HTERT RPE-1 (cell line): ENCODE measurements around the gene BRD7.

Source experiments
- in situ Hi-C: fragments of 300-500 bp; cut with MboI; formaldehyde crosslinking; loops from 4 replicates; pipeline ENCODE4 v1.14.3; 2020; ENCODE audit warnings: low sequenced_read_pairs

BRD7 gene

DNA sequence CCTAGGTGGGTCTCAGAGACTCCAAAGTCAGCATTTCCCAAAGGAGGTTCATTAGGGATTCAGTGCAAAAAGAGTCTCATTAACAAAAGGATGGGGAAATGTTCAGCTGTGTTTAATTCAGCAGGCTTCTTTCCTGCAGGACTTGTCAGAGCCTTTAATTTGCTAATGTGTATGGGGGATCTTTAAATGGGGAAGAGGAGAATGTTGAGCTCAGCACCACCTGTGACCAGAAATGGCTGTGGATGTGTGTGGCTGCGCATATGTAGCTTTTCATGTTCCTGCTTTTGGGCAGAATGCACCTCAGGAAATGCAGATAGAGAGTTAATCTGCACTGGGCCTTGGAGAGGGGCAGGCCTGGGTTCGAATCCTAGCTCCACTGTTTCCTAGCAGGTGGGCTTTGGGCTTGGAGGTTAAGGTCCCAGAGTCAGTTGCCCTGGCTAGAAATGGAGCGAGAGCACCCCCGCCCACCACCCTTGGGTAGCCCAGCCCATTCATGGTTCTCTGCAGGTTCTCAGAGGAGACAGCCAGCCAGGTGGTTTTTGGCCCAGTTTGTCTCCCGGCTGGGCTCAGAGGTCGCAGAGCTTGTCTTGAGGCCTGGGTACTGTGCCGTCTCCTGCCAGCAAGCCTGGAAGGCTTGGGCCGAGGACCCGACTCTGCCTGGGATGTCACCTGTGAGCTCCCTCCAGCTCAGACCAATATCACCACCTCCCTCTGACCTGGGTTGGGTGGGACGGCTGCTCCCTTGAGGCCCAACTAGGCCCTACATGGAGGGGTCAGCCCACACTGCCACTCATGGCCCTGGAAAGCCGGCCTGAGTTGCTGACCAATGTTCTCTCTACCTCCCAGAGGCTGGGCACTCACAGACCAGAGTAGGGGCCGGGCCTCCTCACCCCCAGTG lies 93.1 kb downstream of the BRD7 start:
- in situ Hi-C loops, result no loop called here

DNA sequence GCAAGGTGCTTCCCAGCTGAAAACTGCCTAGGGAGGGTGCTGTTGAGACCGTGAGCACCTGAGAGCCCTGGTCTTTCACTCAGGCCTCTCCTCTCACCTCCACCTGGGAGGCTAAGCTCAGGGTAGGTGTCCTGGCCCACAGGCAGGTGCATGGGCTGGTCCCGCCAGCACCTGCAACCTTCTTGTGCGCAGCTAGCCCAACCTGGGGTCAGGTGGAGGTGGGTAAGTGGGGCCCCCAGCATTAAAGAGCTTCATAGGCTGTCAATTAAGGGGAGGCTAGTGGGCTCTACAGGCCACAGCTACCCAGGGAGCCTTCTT lies 93.7 kb downstream of the BRD7 start:
- in situ Hi-C loops, result no loop called here

DNA sequence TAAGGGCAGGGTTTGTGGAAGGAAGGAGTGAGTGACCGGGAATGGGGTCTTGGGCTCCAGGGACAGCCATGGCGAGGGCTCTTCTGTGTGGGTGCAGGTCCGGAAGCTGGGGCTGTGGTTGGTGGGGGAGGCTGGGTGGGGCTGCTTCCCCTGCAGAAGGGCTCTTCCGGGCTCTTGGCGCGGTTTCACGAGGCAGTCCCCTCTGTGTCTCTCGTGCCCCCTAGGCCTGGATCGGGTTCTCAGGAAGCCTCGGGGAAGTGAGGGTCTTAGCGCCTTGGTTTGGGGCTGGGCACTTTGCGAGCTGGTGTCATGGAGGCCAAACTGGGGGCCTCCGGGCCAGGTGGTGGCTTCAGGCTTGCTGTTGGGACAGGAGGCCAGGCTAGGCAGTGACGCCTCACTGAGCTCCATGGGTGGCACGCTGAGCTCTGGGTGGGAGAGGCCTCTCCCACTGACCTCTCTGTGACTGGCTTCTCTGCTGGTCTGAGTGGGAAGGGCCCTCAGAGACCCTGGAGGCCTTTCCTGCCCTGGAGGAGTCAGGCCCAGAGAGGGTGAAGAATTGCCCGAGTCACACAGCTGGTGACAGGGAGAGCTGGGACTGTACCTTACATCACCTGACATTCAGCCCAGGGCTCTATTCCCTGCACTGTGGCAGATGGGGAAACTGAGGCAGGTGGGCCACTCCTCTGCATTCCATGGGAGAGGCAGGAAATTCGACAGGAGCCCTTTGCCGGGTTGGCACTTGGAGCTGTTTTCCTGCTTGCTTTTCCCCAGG lies 94.3 kb downstream of the BRD7 start:
- in situ Hi-C loops, result no loop called here

DNA sequence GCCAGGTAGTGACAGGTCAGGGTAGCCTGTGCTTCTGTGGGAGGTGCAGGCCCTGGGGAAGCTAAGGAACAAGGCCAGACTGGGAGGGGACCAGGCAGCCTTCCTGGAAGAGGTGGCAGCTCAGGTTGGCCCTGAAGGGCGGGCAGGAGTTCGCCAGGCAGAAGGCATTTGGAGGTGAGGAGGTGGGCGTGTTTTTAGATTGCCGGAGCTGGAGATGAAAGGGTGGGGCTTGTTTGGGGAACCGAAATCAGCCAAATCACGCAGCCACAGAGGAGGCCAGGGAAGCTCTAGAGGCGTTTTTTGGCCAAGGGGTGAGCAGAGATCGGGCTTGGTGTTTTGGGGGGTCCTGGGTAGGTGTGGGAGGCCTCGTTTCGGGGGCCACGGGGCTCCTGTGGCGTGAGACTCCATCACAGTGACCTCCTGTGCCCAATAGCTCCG lies 94.9 kb downstream of the BRD7 start:
- in situ Hi-C loops, result no loop called here

DNA sequence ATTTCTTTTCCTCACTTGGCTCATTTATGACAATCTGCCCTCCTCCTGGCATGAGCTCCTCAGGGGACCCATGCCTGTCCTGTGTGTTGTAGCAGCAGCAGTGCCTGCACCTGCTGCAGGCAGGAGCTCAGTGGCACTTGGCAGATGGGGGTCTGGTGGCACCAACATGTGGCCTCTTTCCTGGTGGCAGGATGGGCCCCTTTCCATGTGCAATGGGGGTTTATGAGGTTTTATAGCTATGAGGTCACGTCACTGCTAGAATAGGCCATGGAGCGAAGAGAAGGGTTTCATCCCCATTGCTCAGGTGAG lies 95.5 kb downstream of the BRD7 start:
- in situ Hi-C loops, result no loop called here

DNA sequence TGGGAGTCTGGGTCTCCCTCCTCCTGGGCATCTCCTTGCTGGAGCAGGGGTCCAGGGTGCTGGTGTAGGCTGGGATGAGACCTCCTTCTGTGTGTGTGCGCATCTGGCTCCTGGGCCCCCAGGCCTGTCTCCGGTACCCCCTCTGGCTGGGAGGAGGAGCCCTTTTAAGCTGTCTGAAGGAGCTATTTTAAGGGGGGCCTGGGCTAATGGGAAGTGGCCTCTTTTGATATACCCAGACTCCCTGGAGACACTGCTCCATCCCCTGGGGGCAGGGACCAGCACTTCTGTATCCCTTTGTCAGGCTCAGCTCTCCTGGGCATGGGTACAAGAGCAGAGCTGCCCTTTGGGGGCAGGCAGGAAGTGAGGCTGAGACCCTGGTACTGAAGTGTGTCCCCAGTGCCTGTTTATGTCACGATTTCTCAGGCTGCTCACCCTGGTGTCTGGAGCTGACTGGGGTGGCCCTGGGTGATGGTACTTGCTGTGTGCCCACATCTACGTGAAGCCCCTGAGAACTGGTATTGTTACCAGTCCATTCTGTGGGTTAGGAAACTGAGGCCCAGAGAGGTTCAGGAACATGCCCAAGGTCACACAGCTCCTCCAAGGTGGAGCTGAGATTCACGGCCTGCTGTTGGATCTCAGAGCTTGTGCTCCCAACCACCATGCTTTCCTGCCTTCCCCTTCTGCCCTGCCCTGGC lies 96.0 kb downstream of the BRD7 start:
- in situ Hi-C loops, result no loop called here

DNA sequence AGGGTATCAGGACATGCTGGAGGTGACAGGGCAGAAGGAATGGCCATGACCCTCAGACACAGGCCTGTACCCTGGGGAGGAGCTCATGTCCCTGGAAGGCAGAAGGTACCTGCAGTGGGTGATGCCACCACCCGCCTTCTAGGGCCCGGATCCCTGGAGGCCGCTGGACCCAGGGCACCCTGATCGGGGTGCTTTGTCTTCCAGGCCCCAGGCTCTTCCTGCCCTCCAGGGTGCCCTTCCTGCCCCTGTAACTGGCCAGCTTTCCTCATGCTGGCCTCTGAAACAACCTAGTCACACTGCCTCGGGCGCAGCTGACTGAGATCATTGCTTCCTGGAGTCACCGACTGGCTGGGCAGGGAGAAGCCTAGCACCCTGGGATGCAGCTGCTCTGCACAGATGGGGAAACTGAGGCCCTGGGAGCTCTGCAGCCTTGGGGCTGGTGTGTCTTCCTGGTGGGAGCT lies 96.6 kb downstream of the BRD7 start:
- in situ Hi-C loops, result no loop called here

DNA sequence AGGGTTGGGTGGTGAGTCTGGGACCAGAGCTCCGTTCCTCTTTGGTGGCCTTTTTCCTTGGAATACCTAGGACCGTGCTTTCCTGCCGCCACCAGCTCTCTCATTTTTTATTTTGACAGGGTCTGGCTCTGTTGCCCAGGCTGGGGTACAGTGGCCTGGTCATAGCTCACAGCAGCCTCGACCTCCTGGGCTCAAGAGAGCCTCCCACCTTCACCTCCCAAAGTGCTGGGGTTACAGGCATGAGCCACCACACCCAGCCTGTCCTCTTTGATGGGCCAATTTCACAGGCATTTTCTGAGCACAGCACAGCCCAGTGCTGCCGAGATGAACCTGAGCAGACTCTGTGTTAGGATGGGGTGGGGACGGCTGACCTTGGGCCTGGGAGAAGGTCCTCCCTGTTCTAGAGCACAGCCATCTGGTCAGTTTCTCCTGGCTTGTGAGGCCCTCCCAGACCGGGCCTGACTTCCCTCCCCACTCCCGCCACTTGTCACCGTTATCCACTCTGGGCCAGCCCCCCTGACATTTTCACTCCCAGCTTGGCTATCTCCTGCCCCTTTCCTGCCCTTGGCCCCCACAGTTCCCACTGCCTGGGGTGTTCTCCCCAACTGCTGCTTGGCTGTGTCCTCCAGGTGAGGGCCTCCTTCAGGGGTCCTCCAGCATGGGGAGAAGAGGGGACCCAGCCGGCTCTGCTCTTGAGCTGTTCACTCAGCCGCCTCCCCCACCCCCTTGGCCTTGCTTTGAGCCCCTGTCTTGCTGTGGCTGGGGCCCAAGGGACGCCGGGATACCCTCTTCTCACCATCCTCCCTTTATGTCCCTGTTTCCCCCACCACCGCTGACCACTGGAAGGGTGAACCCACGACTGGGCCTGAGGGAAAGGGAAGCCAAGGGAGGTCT lies 97.4 kb downstream of the BRD7 start:
- in situ Hi-C loops, result no loop called here

DNA sequence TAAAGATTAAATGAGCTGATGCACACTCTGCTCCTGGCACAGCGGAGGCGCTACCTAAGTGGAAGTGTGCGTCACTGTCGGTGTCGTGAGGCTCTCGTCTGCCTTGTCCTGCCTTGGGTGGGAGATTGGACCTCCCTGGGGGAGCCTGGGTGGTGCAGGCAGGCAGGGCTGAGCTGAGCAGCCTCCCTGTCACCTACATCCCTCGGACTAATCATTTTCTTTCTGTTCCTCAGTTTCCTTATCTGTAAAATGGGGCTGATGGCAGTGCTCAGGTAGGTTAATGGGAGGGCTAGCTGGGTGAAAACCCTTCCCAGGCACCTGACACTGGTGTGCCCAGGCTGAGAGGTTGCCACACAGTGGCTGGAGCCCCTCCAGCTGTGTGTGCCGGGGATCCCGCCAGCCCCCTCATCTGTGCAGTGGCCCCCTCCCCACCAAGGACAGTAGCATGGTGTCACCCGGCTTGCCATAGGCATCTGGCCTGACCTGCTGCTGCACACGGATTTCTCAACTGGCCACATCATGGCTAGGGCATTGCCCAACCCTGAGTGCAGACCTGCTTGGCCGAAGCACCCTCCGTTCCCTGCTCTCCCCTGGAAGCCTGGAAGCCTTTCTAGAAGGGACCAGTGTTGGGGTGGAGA lies 98.2 kb downstream of the BRD7 start:
- in situ Hi-C loops, result no loop called here

DNA sequence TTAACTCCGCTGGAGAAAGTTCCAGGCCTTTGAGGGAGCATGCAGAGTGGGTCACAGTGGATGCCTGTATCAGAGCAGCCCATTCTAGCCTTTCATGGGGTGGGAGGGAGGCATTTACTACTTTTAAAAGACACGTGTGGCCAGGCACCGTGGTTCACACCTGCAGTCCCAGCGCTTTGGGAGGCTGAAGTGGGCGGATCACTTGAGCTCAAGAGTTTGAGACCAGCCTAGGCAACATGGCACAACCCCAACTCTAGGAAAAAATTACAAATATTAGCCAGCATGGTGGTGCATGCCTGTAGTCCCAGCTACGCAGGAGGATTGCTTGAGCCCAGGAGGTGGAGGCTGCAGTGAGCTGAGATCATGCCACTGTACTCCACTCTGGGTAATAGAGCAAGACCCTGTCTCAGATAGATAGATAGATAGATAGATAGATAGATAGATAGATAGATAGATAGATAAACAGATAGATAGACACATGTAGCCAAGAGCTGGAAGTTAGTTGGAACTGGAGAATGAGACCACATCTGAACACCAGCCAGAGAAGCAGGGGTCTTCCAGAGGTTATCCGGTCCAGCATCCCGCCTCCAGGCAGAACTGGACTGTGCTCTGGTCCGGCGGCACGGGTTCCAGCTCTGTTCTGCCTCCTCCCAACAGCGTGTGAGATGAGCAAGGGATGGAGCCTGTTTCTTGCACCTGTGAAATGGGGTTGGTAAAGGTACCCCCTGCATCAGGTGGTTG lies 98.8 kb downstream of the BRD7 start:
- in situ Hi-C loops, result no loop called here

DNA sequence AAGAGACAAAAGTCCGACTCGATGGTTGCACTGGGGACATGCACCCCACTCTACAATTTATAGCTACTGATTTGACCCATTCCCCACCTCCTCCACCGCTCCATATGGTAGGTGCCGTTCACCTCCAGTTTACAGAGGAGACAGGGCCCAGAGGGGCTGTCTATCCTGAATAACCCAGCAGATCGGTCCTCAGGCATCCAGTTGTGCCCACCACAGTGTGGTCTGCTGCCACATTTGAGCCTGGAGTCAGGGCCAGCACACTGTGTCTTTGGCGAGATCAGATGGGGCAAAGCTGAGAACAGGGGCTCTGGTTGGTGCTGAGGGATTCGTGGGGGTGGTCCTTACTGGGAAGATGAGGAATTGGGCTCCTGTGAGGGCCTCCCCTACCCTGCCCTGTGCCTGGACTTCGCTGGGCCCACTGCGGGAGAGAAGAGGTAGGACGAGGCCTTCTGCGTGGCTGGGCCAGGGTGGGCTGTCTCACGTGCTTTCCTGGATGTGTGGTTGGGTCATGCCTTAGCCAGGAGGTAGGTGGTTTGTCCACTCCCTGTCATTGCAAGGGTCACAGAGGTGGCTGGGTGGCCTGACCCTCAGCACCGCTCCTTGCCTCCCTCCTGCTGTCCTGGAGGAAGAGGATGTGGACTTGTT lies 99.6 kb downstream of the BRD7 start:
- in situ Hi-C loops, result no loop called here

DNA sequence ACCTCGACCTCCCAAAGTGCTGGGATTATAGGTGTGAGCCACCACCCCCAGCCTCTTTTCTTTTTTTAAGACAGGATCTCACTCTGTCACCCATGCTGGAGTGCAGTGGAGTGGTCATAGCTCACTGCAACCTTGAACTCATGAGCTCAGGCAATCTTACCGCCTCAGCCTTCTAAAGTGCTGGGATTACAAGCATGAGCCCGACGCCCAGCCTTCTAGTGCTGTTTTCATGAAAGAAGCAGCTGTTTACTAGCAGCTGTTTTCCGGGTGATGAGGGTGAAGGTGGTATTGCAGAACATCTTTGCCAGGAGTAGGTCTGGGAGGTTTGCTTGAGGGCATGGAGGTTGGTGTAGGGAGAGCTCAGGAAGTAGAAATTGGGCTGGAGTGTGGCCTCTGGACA lies 100.4 kb downstream of the BRD7 start:
- in situ Hi-C loops, result no loop called here

DNA sequence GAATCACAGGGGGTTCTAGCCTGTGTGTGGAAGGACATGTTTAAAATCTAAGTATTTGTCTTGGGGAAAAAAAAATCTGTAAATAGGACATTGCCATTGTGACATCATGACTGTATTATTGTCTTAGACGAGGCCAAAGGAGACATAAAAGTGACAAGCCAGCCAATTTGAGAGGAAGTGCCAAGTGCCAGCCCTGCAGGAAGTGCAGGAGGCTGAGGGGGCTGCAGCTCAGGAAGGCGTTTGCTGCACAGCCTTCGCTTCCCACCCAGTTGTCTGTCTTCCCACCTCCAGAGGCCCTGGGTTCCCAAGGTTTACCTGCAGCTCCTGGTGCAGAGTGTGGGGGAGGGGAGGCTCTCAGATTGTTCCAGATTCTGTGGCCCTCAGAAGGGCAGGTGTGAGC lies 101.1 kb downstream of the BRD7 start:
- in situ Hi-C loops, result no loop called here

DNA sequence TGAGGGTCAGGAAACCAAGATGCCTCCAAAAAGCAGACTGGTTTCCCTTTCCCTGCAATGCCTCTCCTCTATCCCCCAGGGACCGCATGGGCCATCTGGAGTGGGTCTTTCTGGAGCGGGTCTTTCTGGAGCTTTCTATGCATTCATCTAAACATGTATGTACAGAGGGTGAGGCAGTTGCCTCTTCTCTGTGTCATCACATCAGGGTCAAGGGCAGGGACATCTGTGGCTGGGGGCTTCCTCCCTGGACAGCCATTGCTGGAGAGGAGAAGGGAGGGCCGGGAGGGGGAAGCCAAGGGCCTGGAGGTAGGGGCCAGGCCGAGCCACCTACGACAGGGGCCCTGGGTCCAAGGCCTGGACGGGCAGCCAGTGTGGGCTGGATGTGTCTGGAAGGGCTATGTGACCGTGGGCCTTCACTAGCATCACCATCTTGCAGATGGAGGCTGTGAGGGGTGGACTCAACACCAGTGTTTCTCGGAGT lies 101.6 kb downstream of the BRD7 start:
- in situ Hi-C loops, result no loop called here

DNA sequence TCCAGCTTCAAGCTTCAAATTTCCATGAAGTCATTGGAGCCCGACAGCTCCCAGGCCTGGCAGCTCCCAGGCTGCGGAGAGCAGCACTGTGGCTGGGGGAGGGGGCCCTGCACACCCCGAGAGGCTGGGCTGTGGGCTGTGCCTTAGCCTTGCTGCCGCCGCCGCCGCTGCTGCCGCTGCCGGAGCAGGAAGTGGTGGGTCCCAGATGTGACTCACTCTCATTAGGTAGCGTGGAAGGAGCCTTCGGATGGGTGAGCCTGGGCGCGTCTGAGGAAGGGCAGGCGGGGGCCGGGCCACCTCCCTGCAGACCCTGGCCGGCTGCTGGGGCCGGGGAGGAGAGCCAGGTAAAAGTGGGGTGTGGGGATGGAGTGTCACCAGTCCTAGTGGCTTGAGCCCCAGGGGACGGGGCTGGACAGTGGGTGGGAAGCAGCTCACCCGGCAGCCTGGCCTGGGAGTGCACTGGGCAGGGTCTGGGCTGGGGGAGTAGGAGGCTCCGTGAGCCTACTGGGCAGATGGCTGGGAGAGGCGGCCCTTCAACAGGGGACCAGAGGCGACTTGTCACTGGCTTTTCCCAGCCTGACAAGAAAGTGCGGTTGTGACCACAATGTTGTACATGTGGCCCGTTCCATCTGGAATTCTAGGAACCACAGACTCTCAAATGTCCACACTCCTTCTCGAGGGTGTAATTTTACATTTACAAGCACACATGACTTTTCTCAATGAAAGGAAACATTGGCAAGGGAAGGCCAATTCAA lies 102.3 kb downstream of the BRD7 start, which contains the start of gene ADCY7:
Gene ADCY7 (plus strand): TSS at position 215 of the 755 bp plus-strand sequence. CDS start 21,629 bp downstream, outside the sequence.
- in situ Hi-C loops, result no loop called here
